NB4 (cell line): ENCODE data around the gene ANKRD61.
"Not testable (repeated sequence)": the region's sequence is repeated elsewhere in the genome, so short reads cannot be mapped to it uniquely, and the experiment has no call there.

Experiments
- POLR2A ChIP-seq: IDR thresholded peaks from 2 replicates; pipeline ENCODE4 v1.6.1; 2011; ENCODE audit warnings: mild to moderate bottlenecking; ENCODE audit not compliant: insufficient read length; ENCODE audit errors: extremely low read depth
- TF ChIP-seq, protein P1 (sequence below): IDR thresholded peaks from one replicate; pipeline ENCODE4 v1.5.1; 2012; ENCODE audit warnings: low read depth, low read length

DNA sequence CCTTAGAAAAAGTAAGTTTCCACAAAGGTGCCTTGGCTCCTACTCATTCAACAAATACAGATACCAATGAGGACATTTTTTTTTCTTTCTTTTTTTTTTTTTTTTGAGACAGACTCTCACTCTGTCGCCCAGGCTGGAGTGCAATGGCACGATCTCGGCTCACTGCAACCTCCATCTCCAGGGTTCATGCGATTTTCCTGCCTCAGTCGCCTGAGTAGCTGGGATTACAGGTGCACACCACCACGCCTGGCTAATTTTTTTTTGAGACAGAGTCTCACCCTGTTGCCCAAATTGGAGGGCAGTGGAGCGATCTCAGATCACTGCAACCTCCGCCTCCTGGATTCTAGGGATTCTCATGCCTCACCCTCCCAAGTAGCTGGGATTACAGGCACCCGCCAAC lies 20.0 kb downstream of the ANKRD61 start:
- TF ChIP-seq, protein P1, sequence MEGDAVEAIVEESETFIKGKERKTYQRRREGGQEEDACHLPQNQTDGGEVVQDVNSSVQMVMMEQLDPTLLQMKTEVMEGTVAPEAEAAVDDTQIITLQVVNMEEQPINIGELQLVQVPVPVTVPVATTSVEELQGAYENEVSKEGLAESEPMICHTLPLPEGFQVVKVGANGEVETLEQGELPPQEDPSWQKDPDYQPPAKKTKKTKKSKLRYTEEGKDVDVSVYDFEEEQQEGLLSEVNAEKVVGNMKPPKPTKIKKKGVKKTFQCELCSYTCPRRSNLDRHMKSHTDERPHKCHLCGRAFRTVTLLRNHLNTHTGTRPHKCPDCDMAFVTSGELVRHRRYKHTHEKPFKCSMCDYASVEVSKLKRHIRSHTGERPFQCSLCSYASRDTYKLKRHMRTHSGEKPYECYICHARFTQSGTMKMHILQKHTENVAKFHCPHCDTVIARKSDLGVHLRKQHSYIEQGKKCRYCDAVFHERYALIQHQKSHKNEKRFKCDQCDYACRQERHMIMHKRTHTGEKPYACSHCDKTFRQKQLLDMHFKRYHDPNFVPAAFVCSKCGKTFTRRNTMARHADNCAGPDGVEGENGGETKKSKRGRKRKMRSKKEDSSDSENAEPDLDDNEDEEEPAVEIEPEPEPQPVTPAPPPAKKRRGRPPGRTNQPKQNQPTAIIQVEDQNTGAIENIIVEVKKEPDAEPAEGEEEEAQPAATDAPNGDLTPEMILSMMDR: not testable (repeated sequence)
- TF ChIP-seq POLR2A: not testable (repeated sequence)
